Cerebellar nuclear complex (tissue), 1 donor: ENCODE measurements around the gene WDR33.
A peak's percentile ranks its signal among the peaks of the same experiment; 100 is the strongest.

ENCODE experiments used
- DNase-seq, 2 experiments: peaks; one replicate each; lab custom pipeline; 2025; lab: John Stamatoyannopoulos, UW

The WDR33 gene

GRCh38 chr2:127719301-127720218 lies 91.4 kb downstream of the WDR33 start:
- no peak for DNase-seq

DNA sequence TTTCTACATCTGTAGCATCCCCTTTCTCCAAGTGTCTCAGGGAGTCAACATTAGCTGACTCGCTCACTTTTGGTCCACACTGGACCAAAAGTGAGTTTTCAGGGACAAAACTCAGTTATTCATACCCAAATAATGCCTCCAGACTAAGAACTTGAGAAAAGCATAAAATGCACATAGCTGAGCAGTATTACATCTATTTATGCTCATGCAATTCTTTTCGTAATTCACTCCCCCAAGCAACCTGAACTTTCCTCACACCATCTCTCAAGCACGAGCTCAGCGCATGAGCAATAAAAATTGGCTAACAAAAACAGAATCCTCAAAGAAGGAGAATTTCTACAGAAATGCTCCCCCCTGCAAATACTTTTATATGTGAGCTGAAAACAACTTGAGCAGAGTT lies 92.7 kb downstream of the WDR33 start:
- DNase-seq = no peak

GRCh38 chr2:127715778-127716449 lies 95.1 kb downstream of the WDR33 start:
- DNase-seq = no peak

DNA sequence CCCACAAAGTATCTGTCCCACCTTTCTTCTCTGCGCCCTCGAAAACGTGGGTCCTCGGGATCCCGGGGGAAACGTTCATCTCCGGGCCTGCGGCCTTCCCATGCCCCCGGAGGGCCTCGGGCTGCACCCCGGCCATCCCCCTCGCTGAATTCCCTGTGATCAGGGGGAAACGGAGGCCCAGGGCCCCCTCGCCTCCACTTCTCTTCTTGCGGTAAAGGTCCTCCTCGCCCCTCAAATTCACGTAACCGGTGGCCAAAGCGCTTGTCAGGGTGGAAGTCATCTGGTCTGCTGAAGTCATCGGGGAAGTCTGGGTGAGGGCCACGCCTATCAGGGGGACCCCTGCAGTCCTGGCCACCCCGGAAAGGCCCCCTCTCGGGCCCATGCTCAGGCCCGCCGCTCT lies 97.4 kb downstream of the WDR33 start:
- DNase-seq = no peak

- no peak for DNase-seq
These were observed 98.0 kb downstream of the WDR33 start for GRCh38 chr2:127712999-127713398.

- no peak for DNase-seq
These were observed 101.6 kb downstream of the WDR33 start for GRCh38 chr2:127709336-127709735.

- no peak for DNase-seq
These were observed 102.9 kb downstream of the WDR33 start for GRCh38 chr2:127707890-127708648.

- no peak for DNase-seq
These were observed 104.6 kb downstream of the WDR33 start for GRCh38 chr2:127706215-127706990.

DNA sequence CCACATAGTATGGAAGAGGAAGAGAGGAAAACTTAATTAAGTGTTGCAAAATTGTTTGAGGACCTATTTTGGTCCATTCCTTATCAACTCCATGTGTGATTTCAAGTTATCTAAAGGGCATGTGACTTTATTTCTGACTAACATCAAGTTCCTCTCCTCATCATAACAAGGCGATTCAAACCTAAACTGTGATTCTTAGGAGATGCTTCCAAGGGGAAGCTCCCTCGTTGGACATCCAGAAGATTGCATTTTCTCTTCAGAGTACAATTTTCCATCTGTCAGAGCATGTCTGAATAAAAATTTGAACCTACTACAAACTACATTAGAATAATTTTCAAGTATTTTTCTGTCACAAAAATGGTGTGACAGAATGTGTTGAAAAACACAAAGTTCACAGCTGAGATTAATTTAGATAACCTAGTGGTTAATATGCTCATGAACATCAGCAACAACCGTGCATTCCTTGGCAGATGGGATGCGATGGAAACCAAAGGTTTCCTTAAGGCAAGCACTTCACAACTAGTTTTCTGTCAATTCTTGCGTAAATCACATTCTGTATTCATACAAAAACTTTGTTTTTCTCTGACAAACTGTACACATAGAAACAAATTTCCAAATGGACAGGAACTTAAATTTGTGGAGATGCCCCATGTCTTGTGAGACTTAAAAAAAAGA lies 105.4 kb downstream of the WDR33 start:
- DNase-seq = no peak

DNA sequence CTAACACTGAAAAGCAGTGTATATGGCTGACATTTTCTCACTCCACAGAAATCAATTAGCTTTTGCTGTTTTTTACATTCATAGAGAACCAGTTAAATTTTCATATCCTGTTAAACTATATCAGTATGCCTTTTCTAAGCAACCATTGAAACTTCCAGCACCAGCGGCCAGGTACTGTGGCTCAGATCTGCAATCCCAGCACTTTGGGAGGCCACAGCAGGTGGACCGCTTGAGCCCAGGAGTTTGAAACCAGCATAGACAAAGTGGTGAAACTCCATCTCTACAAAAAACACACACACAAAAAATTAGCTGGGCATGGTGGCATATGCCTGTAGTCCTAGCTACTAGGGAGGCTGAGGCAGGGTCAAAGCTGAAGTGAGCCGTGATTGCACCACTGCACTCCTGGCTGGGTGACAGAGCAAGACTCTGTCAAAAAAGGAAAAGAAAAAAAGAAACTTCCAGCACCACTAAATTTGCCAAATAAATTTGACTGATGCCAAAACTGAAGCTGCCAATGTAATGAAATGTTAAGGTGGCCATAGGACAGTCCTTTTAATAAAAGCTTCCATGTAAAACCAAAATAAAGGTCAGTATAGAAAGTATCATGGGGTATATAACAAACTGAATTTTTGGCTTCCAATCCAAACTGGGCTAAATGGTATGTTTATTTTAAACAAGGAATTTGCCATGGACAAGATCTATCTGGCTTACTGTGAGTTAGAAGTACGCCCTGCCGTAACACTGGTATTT lies 106.2 kb downstream of the WDR33 start:
- DNase-seq = no peak

- no peak for DNase-seq
These were observed 107.7 kb downstream of the WDR33 start for GRCh38 chr2:127703282-127703681.

GRCh38 chr2:127702395-127703009 lies 108.5 kb downstream of the WDR33 start:
- DNase-seq = no peak

DNA sequence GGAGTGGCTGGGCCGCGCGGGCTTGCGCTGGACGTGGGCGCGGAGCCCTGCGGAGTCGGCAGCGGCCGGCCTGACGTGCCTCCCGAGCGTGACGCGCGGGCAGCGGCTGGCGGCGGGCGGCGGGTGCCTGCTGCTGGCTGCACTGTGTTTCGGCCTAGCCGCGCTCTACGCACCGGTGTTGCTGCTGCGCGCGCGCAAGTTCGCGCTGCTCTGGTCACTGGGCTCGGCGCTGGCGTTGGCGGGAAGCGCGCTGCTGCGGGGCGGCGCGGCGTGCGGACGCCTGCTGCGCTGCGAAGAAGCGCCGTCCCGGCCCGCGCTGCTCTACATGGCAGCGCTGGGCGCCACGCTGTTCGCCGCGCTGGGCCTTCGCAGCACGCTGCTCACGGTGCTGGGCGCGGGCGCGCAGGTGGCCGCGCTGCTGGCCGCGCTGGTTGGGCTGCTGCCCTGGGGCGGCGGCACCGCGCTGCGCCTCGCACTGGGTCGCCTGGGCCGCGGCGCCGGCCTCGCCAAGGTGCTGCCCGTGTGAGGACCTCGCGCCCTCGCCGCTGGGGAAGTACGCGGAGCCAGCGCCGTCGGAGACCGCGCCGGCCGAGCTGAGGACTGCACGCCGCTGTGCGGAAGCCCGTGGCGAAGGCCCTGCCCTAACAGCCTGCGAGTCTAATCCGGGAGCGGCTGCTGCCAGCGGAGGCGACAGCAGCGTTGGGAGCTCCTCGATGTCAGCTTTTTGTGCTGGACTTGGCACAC lies 109.1 kb downstream of the WDR33 start:
- no peak for DNase-seq

DNA sequence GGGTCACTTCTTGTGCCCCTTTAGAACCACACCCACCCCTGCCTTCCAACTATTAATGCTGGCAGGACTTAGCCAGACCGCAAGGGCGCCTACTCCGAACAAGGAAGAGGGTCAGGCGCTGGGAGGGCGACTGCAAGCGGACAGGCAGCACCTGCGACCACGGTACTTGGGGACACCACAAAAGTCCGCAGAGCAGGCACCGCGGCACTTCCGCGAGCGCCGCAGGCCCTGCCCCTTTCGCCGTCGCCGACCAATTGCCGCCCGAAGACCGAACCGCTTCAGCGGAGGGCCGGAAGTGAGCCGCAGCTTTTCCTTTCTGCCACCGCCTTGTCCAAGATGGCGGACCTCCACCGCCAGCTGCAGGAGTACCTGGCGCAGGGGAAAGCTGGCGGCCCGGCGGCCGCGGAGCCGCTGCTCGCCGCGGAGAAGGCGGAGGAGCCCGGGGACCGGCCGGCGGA lies 109.7 kb downstream of the WDR33 start, which contains the start of gene SFT2D3:
Gene SFT2D3 (plus strand): TSS at position 305 of the 458 bp plus-strand sequence. CDS start 32 bp downstream, at position 337.
- DNase-seq = peak in 1 of 2 experiments; percentile 57

GRCh38 chr2:127700527-127701192 lies 110.3 kb downstream of the WDR33 start:
- DNase-seq = no peak

DNA sequence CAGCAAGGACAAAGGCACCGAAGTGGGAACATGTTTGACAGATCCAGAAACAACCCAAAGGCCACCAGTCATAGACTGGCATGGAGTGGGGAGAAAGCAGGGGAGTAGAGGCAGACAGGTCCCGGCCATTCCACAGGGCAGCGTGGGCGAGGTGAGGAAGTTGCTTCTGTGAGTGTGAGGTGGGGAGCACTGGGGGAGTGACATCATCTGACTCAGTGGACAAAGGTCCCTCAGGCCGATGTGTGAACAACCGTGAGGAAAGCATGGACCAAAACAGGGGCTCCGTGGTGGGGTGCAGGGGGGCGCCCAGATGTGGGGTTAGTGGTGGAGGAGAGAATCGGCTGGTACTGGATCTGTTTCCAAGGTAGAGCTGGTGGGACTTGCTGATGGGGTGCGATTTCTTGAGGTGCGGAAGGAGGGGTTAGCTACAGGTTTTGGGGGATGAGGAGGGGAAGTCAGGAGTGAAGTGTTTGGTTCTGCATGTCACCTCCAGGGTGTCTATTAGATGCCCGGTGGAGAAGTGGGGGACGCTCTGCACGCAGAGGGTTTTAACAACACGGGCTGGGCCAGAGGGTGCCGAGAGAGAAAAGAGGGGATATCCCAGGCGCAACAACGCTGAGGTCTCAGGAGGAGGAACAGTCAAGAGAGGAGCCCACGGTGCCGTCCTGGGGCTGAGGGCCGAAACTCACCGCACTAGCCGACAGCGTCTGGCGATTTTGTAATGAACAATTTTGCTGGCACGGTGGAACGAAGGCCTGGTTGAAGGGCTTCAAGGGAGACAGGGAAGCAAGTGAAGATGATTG lies 112.2 kb downstream of the WDR33 start:
- no peak for DNase-seq

- no peak for DNase-seq
These were observed 113.3 kb downstream of the WDR33 start for GRCh38 chr2:127697482-127698180.
